ENCODE measurements around the gene RPL12. TPM values are rescaled to one million over a fixed set of nuclear protein-coding genes. Genes with fewer than 3 reads are reported as not detected.

RPL12 gene
- total and polyA plus RNA-seq, 10 donors, result 1,013 to 9,017 (median 1,657) TPM

DNA sequence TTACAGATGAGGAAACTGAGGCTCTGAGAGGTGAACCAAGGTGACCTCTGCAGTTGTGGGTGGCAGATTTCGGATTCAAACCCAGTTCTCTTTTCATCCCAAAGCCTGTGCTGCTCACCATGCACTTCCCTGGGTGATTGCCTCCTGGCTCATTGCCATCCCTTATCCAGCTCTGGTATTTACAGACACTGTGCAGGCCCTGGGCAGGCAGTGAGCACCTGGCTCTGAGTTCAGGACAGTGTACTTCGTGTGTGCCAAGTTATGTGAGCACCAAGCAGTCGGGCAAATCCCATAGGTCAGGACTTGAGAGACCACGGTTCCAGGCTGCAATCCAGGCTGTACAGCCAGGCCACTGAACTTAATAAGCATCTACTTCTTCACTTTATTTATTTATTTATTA, 1.5 kb upstream of the RPL12 start:
- intact Hi-C loops (cut with DNase I; ENCODE audit: low total_unique reads), result no loop called here
- Histone ChIP-seq H3K4me3 (peak overlapping the region in 4 of 8 donors; percentile 65 to 89 (median 79)), H3K27ac (peak overlapping the region in 3 of 8 donors; percentile 91 to 96 (median 95)), H3K36me3 (peaks cover 0 to 73% (median 32%) of the 10 kb centered on the region in 6 donors), H3K27me3 (replicated peaks in 1 of 7) (no peaks in the 10 kb centered on the region), H3K4me1 (peaks cover 27 to 73% (median 51%) of the 10 kb centered on the region in 6 donors), H3K9me3 (no peaks in the 10 kb centered on the region)
- TF ChIP-seq POLR2AphosphoS5 (IDR thresholded peaks at IDR 0.05) (no peak), POLR2A (IDR thresholded peaks at IDR 0.05) (no peak)
- TF ChIP-seq, protein P1, sequence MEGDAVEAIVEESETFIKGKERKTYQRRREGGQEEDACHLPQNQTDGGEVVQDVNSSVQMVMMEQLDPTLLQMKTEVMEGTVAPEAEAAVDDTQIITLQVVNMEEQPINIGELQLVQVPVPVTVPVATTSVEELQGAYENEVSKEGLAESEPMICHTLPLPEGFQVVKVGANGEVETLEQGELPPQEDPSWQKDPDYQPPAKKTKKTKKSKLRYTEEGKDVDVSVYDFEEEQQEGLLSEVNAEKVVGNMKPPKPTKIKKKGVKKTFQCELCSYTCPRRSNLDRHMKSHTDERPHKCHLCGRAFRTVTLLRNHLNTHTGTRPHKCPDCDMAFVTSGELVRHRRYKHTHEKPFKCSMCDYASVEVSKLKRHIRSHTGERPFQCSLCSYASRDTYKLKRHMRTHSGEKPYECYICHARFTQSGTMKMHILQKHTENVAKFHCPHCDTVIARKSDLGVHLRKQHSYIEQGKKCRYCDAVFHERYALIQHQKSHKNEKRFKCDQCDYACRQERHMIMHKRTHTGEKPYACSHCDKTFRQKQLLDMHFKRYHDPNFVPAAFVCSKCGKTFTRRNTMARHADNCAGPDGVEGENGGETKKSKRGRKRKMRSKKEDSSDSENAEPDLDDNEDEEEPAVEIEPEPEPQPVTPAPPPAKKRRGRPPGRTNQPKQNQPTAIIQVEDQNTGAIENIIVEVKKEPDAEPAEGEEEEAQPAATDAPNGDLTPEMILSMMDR (IDR thresholded peaks at IDR 0.05 in 8 of 11, conservative IDR thresholded peaks at IDR 0.05 in 3 of 11), result no peak
- no peak for DNase-seq
- 64 to 89% (median 73%) methylated on average over 3 to 4 of the region's 4 CpGs for WGBS, 5 donors

GRCh38 chr9:127451858-127452656, 851 bp upstream of the RPL12 start:
- WGBS, 5 donors, result 10 to 12% (median 10%) methylated on average over 19 to 29 of the region's 29 CpGs
- DNase-seq, result peak; percentile 90
- TF ChIP-seq POLR2AphosphoS5 (IDR thresholded peaks at IDR 0.05) (no peak), POLR2A (IDR thresholded peaks at IDR 0.05) (no peak)
- TF ChIP-seq, protein P1 (IDR thresholded peaks at IDR 0.05 in 8 of 11, conservative IDR thresholded peaks at IDR 0.05 in 3 of 11), result no peak
- Histone ChIP-seq H3K36me3 (peaks cover 0 to 73% (median 32%) of the 10 kb centered on the region in 6 donors), H3K4me1 (peaks cover 27 to 80% (median 51%) of the 10 kb centered on the region in 6 donors), H3K4me3 (peak overlapping the region; percentile 65 to 90 (median 81)), H3K27me3 (replicated peaks in 1 of 7) (no peaks in the 10 kb centered on the region), H3K27ac (peak overlapping the region; percentile 90 to 96 (median 95)), H3K9me3 (no peaks in the 10 kb centered on the region)
- intact Hi-C loops (cut with DNase I; ENCODE audit: low total_unique reads), result no loop called here

DNA sequence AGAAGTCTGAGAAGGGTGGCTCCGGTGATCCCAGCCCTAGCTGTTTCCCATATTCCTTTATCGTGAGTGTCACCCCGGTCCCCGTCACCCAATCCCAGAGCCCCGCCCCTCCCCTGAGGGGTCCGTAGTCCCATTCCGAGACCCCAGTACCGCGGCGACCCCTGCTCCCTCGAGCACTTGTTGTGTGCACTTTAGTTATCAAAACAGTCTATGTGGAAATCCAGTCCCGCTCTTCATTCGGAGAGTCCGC, 327 bp upstream of the RPL12 start:
- Histone ChIP-seq H3K27ac (peak overlapping the region; percentile 90 to 96 (median 95)), H3K36me3 (peaks cover 0 to 73% (median 34%) of the 10 kb centered on the region in 6 donors), H3K27me3 (replicated peaks in 1 of 7) (no peaks in the 10 kb centered on the region), H3K9me3 (no peaks in the 10 kb centered on the region), H3K4me1 (peaks cover 27 to 80% (median 51%) of the 10 kb centered on the region in 6 donors), H3K4me3 (peak overlapping the region; percentile 65 to 90 (median 81))
- 0 to 6% (median 1%) methylated on average over 12 to 14 of the region's 14 CpGs for WGBS, 5 donors
- no peak for TF ChIP-seq POLR2A (IDR thresholded peaks at IDR 0.05)
- TF ChIP-seq, protein P1 (IDR thresholded peaks at IDR 0.05 in 8 of 11, conservative IDR thresholded peaks at IDR 0.05 in 3 of 11), result no peak
- TF ChIP-seq POLR2AphosphoS5 (IDR thresholded peaks at IDR 0.05), result no peak
- intact Hi-C loops (cut with DNase I; ENCODE audit: low total_unique reads), result no loop called here
- no peak for DNase-seq

- no peaks in the 10 kb centered on the region for H3K9me3 ChIP-seq
- 1 to 2% (median 1%) methylated on average over 14 of the region's 14 CpGs for WGBS, 5 donors
- DNase-seq, result no peak
- intact Hi-C loops (cut with DNase I; ENCODE audit: low total_unique reads), result no loop called here
- TF ChIP-seq POLR2AphosphoS5 (IDR thresholded peaks at IDR 0.05) (no peak), POLR2A (IDR thresholded peaks at IDR 0.05) (no peak)
- TF ChIP-seq, protein P1 (IDR thresholded peaks at IDR 0.05 in 8 of 11, conservative IDR thresholded peaks at IDR 0.05 in 3 of 11), result no peak
- no peaks in the 10 kb centered on the region for H3K27me3 ChIP-seq (replicated peaks in 1 of 7)
- peak overlapping the region; percentile 65 to 90 (median 81) for H3K4me3 ChIP-seq
- H3K4me1 ChIP-seq, result peaks cover 24 to 68% (median 44%) of the 10 kb centered on the region in 6 donors
- H3K27ac ChIP-seq, result peak overlapping the region; percentile 90 to 96 (median 95)
- peaks cover 0 to 77% (median 45%) of the 10 kb centered on the region in 6 donors for H3K36me3 ChIP-seq
Observed at GRCh38 chr9:127450243-127450760, 904 bp downstream of the RPL12 start.
